ENCODE measurements around the gene PHACTR4.

DNA sequence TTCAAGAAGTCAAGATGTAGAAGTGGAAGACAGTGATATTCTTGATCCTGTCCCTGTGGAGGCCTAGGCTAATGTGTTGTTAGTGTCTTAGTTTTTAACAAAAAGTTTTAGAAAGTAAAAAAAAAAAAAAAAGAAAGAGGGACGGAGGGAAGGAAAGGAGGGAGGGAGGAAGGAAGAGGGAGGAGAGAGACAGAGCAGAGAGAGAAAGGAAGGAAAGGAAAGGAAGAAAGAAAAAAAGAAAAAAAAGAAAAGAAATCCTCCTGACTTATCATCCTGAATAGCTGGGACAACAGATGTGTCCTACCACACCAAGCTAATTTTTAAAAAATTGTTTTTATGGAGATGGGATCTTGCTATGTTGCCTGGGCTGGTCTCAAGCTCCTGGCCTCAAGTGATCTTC lies 24.6 kb downstream of the PHACTR4 start:
- no peak for TF ChIP-seq POLR2A (IDR thresholded peaks at IDR 0.05)
- TF ChIP-seq, protein P1, sequence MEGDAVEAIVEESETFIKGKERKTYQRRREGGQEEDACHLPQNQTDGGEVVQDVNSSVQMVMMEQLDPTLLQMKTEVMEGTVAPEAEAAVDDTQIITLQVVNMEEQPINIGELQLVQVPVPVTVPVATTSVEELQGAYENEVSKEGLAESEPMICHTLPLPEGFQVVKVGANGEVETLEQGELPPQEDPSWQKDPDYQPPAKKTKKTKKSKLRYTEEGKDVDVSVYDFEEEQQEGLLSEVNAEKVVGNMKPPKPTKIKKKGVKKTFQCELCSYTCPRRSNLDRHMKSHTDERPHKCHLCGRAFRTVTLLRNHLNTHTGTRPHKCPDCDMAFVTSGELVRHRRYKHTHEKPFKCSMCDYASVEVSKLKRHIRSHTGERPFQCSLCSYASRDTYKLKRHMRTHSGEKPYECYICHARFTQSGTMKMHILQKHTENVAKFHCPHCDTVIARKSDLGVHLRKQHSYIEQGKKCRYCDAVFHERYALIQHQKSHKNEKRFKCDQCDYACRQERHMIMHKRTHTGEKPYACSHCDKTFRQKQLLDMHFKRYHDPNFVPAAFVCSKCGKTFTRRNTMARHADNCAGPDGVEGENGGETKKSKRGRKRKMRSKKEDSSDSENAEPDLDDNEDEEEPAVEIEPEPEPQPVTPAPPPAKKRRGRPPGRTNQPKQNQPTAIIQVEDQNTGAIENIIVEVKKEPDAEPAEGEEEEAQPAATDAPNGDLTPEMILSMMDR (IDR thresholded peaks at IDR 0.05), result no peak
